Measurements from ENCODE around the gene PRPS2. TPM values are rescaled to one million over a fixed set of nuclear protein-coding genes. Genes with fewer than 3 reads are reported as not detected.

The PRPS2 gene
- total RNA-seq, 1 experiment from 2014 or later: 57.8 TPM

DNA sequence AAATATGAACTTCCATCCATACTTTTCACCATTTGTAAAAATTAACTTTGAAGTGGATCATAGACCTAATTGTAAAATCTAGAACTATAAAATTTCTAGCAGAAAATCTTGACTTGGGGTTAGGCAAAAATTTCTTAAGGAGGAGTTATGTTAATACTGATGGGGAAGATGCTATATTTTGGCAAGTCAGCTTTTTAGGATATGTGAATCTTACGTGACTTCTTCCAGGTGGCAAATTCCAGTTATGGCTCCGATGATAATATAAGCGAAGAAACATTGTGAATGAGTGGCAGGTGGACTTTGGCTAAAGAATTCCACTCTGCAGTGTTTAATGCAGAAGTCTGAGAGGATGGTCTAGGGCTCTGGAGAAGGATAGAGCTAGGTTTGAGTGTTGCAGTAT, 1.5 kb downstream of the PRPS2 start:
- Histone ChIP-seq H3K36me3 (replicated peaks; ENCODE audit: control insufficient read depth, insufficient read depth, low read length) (no peaks in the 10 kb centered on the region), H3K4me3 (ENCODE audit: insufficient read depth, low read depth, low read length) (no peak overlapping the region; the same call in 1 of the 2 replicates), H3K27me3 (ENCODE audit: control insufficient read depth, insufficient read depth, low read length) (peaks cover 9% of the 10 kb centered on the region)
- DNase-seq: no peak

DNA sequence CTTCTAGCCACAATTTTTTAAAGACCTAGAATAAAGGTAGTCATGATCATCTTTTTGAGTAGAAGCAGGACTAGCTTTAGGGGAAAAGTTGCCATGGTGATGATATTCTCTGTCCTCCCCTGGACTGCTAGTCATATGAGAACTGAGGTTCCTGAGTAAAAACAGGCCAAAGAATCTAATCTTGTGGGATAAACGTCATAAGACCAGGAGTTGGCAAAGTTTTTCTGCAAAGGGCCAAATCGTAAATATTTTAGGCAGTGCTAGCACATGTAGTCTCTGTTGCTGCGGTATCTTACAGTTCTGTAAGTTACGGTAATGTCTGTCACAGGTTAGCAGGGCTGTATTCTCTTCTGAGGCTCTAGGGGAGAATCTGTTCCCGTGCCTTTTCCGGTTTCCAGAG, 3.4 kb downstream of the PRPS2 start:
- peaks cover 4% of the 10 kb centered on the region for H3K36me3 ChIP-seq (replicated peaks; ENCODE audit: control insufficient read depth, insufficient read depth, low read length)
- no peak for DNase-seq
- no peak overlapping the region for H3K4me3 ChIP-seq (ENCODE audit: insufficient read depth, low read depth, low read length)
- H3K27me3 ChIP-seq (ENCODE audit: control insufficient read depth, insufficient read depth, low read length): peaks cover 9% of the 10 kb centered on the region

DNA sequence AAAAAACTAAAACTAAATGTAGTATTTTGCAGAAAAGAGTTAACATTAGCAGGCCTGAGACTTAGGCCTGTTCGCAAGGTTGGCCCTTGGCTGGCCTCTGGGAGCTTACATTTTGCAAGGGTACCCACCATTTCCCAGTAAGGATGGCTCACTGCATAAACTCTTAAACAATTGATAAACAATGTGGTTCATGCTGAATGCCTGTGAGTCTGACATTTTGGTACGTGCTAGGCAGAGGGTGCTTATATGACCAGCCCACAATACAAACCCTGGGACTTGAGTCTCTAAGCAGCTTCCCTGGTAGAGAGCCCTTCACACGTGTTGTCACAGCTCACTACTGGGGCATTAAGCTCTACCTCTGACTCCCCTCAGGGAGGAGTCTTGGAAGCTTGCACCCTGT, 7.4 kb downstream of the PRPS2 start:
- H3K27me3 ChIP-seq (ENCODE audit: control insufficient read depth, insufficient read depth, low read length): no peaks in the 10 kb centered on the region
- DNase-seq: no peak
- no peak overlapping the region for H3K4me3 ChIP-seq (ENCODE audit: insufficient read depth, low read depth, low read length)
- peaks cover 9% of the 10 kb centered on the region for H3K36me3 ChIP-seq (replicated peaks; ENCODE audit: control insufficient read depth, insufficient read depth, low read length)

DNA sequence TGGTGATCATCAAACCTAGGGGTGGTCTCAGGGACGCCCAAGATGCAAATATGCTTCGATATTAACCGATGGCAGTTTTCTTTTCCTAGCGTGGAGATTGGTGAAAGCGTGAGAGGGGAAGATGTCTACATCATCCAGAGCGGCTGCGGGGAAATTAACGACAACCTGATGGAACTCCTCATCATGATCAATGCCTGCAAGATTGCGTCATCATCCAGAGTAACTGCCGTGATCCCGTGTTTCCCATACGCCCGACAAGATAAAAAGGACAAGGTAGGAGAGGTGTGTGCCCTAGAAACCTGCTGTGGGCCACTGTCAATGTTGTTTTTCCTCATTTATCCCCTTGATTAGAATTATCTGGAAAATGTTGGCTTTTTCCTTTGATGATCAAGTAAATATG, 7.9 kb downstream of the PRPS2 start:
- H3K27me3 ChIP-seq (ENCODE audit: control insufficient read depth, insufficient read depth, low read length): no peaks in the 10 kb centered on the region
- peaks cover 9% of the 10 kb centered on the region for H3K36me3 ChIP-seq (replicated peaks; ENCODE audit: control insufficient read depth, insufficient read depth, low read length)
- no peak overlapping the region for H3K4me3 ChIP-seq (ENCODE audit: insufficient read depth, low read depth, low read length)
- DNase-seq: no peak

DNA sequence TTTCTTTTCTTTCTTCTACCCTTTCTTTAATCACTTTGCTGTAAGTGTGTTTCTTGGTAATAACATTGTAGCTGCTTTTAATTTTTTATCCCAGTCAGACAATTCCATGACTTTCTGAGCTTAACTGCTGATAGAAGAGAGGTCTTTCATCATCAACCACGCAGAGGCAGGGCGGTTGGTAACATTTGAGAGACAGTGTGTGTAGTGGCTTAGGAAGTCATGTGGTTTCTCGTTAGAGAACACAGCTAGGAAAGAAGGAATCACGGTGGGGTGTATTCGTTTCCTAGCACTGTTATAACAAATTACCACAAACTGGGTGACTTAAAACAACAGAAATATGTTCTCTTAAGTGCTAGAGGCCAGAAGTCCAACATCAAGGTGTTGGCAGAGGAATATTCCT, 11.5 kb downstream of the PRPS2 start:
- no peaks in the 10 kb centered on the region for H3K27me3 ChIP-seq (ENCODE audit: control insufficient read depth, insufficient read depth, low read length)

DNA sequence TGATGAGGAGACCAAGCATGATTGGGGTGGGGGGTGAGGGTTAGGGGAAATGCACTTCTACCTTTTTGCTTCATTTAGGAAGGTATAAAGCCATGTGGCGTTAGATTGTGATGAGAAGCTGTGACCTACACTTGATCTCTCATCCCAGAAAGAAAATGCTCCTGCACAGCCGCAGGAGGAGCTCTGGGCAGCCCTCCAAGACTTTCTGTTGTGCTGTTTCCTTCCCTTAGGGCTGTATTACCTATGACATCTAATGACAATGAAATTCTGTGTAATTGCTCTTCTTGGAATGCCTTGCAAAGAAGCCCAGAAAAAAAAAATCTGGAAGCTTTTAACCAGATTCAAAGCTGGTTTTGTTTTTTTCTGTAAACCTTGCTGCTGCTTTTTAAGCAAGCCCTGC, 13.4 kb downstream of the PRPS2 start:
- H3K27me3 ChIP-seq (ENCODE audit: control insufficient read depth, insufficient read depth, low read length): no peaks in the 10 kb centered on the region
- H3K4me3 ChIP-seq (ENCODE audit: insufficient read depth, low read depth, low read length): no peak overlapping the region
- peaks cover 6% of the 10 kb centered on the region for H3K36me3 ChIP-seq (replicated peaks; ENCODE audit: control insufficient read depth, insufficient read depth, low read length)
- DNase-seq: no peak

More for the DNA sequence above, 11.5 kb downstream of the PRPS2 start:
- Histone ChIP-seq H3K36me3 (replicated peaks; ENCODE audit: control insufficient read depth, insufficient read depth, low read length) (peaks cover 9% of the 10 kb centered on the region), H3K4me3 (ENCODE audit: insufficient read depth, low read depth, low read length) (no peak overlapping the region)
- DNase-seq: no peak

DNA sequence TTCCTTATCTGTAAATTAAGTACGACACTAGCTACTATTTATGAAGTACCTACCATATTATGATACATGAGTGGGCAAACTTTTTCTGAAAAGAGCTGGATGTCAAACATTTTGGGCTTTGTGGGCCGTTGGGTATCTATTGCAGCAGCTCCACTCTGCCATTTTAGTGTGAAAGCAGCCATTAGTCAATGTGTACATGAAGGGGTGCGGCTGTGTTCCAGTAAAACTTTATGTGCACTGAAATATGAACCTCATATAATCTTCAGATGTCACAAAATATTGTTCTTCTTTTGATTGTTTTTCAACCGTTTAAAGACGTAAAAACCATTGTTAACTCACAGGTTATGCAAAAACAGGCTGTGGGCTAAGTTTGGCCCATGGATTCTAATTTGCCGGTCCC, 14.1 kb downstream of the PRPS2 start:
- no peak for DNase-seq
- Histone ChIP-seq H3K27me3 (ENCODE audit: control insufficient read depth, insufficient read depth, low read length) (no peaks in the 10 kb centered on the region), H3K36me3 (replicated peaks; ENCODE audit: control insufficient read depth, insufficient read depth, low read length) (peaks cover 4% of the 10 kb centered on the region), H3K4me3 (ENCODE audit: insufficient read depth, low read depth, low read length) (no peak overlapping the region)

DNA sequence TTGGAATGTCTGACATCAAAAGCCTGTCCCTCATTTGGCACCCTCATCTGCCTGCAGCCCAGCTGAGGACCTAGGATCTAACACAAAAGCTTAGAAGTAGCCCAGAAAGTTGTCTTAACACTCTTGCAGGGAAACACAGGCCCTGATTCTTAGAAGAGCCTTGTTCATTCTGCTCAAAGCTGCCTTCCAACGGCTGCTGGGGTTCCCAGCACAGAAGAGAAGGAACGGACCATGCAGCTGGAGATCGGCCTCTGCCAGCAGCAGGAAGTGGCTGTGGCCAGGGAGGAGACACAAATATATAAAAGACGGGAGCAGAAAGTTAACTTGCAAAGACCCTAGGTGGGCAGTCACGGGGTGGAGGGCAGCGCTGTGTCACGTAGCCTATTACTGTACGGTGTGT, 20.4 kb downstream of the PRPS2 start:
- Histone ChIP-seq H3K4me3 (ENCODE audit: insufficient read depth, low read depth, low read length) (no peak overlapping the region), H3K36me3 (replicated peaks; ENCODE audit: control insufficient read depth, insufficient read depth, low read length) (peaks cover 8% of the 10 kb centered on the region), H3K27me3 (ENCODE audit: control insufficient read depth, insufficient read depth, low read length) (no peaks in the 10 kb centered on the region)
- DNase-seq: no peak

DNA sequence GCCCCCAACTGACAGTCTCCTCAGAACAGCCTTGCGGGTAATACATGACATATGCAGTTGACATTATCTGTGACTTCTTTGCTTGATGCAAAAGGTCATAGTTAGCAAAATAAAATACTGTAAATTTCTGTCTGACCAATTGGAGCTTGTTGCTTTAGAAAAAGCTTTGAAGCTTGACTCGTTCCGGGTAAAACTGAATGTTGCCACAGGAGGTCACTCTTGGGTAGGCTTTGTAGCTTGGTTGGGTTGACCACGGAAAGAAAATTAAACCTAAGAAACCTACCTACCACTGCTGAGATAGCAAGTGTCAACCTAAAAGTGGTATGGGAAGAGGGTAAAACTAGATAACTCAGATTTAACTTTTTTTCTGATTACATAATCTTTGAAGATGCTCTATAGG, 23.2 kb downstream of the PRPS2 start:
- peak; percentile 54 for DNase-seq
- no peaks in the 10 kb centered on the region for H3K27me3 ChIP-seq (ENCODE audit: control insufficient read depth, insufficient read depth, low read length)
- peaks cover 11% of the 10 kb centered on the region for H3K36me3 ChIP-seq (replicated peaks; ENCODE audit: control insufficient read depth, insufficient read depth, low read length)
- no peak overlapping the region for H3K4me3 ChIP-seq (ENCODE audit: insufficient read depth, low read depth, low read length)

DNA sequence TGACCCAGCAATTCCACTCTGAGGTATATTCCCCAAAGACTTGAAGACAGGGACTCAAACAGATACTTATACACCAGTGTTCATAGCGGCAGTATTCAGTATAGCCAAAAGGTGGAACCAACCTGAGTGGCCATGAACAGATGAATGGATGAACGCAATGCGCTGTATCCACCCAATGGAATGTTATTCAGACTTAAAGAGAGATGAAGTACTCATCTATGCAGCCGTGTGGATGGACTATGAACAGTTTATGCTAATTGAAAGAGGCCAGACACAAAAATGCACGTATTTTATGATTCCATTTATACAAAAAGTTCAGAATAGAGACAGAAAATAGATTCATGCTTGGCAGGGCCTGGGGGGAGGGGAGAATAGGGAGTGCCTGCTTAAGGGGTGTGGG, 26.3 kb downstream of the PRPS2 start:
- no peak for DNase-seq
- Histone ChIP-seq H3K4me3 (ENCODE audit: insufficient read depth, low read depth, low read length) (no peak overlapping the region), H3K27me3 (ENCODE audit: control insufficient read depth, insufficient read depth, low read length) (no peaks in the 10 kb centered on the region), H3K36me3 (replicated peaks; ENCODE audit: control insufficient read depth, insufficient read depth, low read length) (peaks cover 16% of the 10 kb centered on the region)

DNA sequence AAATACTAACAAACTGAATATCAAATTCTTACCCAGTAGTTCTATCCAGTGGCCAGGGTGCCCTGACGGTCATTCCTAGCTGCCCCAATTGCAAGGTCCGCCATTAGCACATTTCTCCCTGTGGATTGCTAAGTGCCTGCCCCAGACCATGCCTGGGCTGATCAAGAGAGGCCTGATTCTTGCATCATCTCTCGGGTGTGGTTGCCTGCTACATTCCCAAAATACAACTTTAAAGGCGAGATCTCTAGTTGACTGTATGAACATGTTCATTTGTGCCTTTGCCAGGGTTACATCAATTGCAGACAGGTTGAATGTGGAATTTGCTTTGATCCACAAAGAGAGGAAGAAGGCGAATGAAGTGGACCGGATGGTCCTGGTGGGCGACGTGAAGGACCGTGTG, 28.0 kb downstream of the PRPS2 start:
- DNase-seq: no peak
- no peaks in the 10 kb centered on the region for H3K27me3 ChIP-seq (ENCODE audit: control insufficient read depth, insufficient read depth, low read length)
- no peak overlapping the region for H3K4me3 ChIP-seq (ENCODE audit: insufficient read depth, low read depth, low read length)
- peaks cover 18% of the 10 kb centered on the region for H3K36me3 ChIP-seq (replicated peaks; ENCODE audit: control insufficient read depth, insufficient read depth, low read length)

DNA sequence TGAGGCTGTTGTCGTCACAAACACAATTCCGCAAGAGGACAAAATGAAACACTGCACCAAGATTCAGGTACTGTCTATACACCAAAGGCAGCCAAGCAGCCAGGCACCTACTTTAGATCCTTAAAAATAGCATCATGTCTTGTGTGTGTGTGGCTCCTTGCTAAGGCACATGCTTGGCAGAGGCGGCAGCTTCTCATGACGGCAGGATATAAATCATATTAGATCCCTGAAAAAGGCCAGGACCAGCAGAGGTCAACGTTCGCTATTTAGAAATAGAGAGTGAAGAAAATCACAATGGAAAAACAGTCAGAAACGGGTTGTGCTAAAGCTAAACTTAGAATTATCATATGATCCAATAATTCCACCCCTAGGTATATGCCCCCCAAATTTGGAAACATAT, 29.5 kb downstream of the PRPS2 start:
- Histone ChIP-seq H3K4me3 (ENCODE audit: insufficient read depth, low read depth, low read length) (no peak overlapping the region), H3K27me3 (ENCODE audit: control insufficient read depth, insufficient read depth, low read length) (no peaks in the 10 kb centered on the region), H3K36me3 (replicated peaks; ENCODE audit: control insufficient read depth, insufficient read depth, low read length) (peaks cover 17% of the 10 kb centered on the region)
- DNase-seq: no peak

DNA sequence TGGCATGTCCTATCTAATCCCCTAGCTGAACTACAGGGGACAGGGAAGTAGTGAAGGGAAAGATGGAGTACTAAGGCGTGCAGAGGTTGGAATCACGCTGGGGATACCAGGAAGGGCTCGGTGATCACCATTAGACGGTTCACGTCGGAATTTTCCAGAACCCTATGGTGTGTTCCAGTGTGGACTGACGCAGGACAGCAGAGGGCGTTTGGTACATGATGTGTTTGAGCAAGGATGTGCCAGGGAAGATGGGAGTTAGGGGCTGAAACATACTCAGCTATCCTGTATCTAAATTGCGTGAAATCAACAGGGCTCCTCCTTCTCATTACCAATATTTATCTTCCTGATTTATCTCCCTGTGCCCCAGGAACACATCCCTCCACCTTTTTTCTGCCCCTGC, 33.7 kb downstream of the PRPS2 start:
- Histone ChIP-seq H3K36me3 (replicated peaks; ENCODE audit: control insufficient read depth, insufficient read depth, low read length) (peaks cover 10% of the 10 kb centered on the region), H3K27me3 (ENCODE audit: control insufficient read depth, insufficient read depth, low read length) (no peaks in the 10 kb centered on the region), H3K4me3 (ENCODE audit: insufficient read depth, low read depth, low read length) (no peak overlapping the region)
- no peak for DNase-seq

DNA sequence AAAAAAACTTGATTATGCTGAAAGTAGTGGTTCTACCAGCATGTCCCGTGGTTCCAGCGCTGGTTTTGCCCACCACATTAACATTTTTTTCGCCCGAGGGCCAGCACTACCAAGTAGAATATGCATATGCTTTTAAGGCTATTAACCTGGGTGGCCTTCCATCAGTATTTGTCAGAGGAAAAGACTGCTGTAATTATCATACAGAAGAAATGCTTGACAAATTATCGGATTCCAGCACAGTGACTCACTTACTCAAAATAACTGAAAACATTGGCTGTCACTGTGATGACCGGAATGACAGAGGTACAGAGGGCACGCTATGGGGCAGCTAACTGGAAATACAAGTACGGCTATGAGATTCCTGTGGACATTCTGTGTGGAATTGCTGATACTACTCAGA, 34.6 kb downstream of the PRPS2 start:
- DNase-seq: no peak
- H3K4me3 ChIP-seq (ENCODE audit: insufficient read depth, low read depth, low read length): no peak overlapping the region
- no peaks in the 10 kb centered on the region for H3K27me3 ChIP-seq (ENCODE audit: control insufficient read depth, insufficient read depth, low read length)
- H3K36me3 ChIP-seq (replicated peaks; ENCODE audit: control insufficient read depth, insufficient read depth, low read length): peaks cover 7% of the 10 kb centered on the region

DNA sequence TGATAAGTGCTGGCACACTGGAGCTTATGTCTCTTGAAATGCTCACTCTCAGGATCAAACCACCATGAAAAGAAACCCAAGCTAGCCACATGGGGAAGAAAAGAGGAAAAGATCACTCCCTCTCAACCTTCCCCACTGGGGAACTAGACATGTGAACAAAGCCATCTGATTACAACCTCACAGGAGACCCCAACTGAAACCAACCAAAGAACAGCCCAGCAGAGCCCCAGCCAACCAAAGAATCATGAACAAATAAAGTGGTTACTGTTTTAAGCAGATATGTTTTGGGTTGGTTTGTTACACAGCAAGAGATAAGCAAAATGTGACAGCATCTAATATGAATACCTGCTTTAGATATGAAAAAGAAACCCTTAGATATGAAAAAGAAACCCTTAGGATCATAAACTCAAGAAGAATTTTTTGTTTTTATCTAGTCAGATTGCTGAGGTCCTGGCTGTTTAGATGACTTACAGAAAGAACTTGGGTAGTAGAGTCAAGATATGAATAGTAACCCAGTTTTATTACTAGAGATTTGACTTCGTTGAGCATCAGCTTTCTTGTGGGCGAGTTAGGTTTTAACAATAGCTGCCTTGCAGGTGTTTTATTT, 52.0 kb downstream of the PRPS2 start:
- Histone ChIP-seq H3K4me3 (ENCODE audit: insufficient read depth, low read depth, low read length) (no peak overlapping the region), H3K27me3 (ENCODE audit: control insufficient read depth, insufficient read depth, low read length) (no peaks in the 10 kb centered on the region), H3K36me3 (replicated peaks; ENCODE audit: control insufficient read depth, insufficient read depth, low read length) (no peaks in the 10 kb centered on the region)
- no peak for DNase-seq

DNA sequence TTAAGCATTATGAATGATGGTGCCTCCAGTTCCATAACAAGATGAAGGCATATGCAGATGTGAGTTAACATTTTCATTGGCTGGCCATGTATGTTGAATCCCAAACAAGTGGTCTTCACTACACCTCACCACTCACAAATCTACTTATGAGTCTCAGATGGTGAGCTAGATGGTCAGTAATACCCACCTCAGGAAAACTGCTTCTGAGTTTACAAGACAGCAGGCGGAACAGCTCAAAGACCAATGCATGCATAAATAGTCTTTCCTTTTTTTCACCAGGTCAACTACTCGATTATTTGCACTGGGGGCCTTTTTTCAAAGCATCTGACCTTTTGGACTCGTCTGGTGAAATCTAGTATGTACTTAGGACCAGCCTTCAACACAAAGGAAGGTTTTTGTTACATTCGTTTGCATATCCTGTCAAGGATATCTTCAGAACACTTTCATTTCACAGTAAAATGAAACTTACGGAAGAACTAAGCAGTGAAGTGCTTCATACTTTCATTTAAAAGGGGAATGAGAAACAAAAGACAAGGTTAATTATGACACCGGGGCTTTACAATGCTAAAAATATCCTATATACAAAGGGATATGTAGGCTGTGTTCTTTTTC, 52.6 kb downstream of the PRPS2 start:
- no peak for DNase-seq
- no peaks in the 10 kb centered on the region for H3K36me3 ChIP-seq (replicated peaks; ENCODE audit: control insufficient read depth, insufficient read depth, low read length)
- H3K4me3 ChIP-seq (ENCODE audit: insufficient read depth, low read depth, low read length): no peak overlapping the region
- no peaks in the 10 kb centered on the region for H3K27me3 ChIP-seq (ENCODE audit: control insufficient read depth, insufficient read depth, low read length)
